SKM-1 treated with dmso at 0.1 percent for 144 hours (cell line): ENCODE data around the gene ADAM12.

Experiments
- DNase-seq: peaks from one replicate; lab custom pipeline; 2025; ENCODE audit not compliant: unreplicated experiment; lab: John Stamatoyannopoulos, UW

The ADAM12 gene

GRCh38 chr10:126242397-126243260 is 145.6 kb downstream of the ADAM12 start:
- DNase-seq = no peak

GRCh38 chr10:126240483-126240882 is 147.8 kb downstream of the ADAM12 start:
- no peak for DNase-seq

- DNase-seq = no peak
These were observed 148.4 kb downstream of the ADAM12 start for GRCh38 chr10:126239844-126240243.

DNA sequence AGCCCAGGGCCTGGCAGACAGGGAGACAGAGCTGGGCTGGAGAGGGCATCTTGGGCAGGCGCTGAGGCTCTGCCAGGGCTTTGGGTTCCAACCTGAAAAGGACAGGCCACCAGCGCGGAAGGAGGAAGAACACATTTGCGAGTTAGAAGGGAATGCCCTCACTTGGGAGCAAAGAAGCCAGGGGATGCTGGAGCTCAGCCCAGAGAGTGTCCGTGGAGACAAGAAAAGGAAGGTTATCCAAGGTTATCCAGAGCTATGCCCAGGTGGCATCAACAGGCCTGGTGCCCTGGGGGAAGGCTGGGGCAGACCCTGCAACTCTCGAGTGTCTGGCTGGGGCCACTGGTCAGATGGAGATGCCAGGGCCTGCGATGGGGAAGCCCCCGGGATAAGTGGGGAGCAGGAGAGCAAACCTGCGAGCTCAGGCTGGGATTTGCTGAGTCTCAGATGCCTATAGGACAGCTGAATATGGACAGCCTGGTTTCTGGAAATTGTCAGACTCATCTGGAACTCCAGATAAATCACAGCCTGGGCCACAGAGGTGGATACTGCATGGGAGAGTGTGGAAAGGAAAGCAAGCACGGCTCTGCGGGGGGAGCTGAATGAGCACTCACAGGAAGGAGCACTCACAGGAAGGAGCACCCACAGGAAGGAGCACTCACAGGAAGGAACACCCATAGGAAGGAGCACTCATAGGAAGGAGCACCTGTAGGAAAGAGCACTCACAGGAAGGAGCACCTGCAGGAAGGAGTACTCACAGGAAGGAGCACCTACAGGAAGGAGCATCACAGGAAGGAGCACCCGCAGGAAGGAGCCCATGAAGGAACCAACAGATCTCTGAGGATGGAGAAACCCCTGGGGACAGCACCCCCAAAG is 152.1 kb downstream of the ADAM12 start:
- DNase-seq = no peak

- no peak for DNase-seq
These were observed 152.9 kb downstream of the ADAM12 start for GRCh38 chr10:126235091-126235978.

GRCh38 chr10:126234630-126235029 is 153.6 kb downstream of the ADAM12 start:
- no peak for DNase-seq

DNA sequence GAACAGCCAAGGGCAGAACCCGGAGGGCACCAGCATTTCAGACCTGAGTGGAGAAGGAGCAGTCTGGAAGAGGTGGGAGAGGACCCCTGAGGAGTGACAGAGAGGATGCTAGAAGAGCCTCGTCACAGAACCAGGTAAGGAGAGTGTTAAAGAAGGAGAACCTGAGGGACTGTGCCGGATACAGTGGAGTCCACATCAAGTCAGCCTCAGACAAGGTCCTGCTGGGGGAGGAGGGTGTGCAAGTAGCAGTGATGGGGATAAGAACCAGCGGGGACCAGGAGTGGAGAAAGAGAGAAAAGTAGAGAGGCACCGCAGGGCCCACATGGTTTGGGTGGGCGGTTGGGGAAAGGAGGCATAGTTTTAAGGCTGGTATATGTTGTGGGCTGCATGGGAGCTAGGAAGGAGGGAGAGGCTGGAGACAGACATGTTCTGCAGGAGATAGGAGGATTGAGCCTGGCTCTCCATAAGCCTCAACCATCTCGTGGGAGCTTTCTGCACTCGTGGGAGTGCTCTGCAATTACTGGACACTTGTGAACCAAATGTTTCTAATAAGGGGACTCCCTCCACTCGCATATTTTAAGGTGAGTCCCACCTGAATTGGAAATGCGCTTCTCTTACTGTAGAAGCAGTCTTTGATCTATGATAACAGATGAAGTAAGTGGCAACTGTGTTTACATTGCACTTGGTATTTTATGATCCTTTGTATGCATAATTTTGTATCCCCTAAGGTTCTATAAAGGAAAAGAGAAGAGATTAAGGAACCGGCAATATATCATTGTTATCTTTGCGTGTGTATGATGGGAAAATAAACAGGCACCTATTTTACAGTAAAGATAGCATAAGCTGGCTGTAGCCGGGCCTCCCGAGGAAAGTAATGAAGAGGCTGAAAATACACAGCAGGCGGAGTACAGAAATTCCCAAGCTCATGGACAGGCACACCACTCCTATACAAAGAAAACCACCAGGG is 154.8 kb downstream of the ADAM12 start:
- no peak for DNase-seq

- DNase-seq = no peak
These were observed 157.7 kb downstream of the ADAM12 start for GRCh38 chr10:126230587-126230986.

DNA sequence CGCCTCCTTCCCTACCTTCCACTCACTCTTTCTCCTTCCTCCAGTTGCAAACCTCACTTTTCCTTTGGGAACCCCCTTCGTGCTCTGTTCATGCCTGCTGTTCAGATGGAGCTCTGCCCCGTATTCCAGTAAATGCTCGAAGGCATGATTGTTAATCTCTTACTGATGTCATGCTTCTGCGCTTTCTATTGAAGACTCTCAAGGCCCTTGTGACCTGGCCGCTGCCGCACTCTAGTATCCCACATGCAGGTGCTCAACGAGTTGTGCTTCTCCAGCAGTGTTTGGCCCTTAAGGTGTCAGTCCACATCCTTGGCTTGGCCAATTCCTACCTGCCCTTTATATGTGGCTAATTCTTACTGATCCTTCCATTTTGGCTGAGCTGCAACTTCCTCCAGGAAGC is 158.6 kb downstream of the ADAM12 start:
- no peak for DNase-seq

DNA sequence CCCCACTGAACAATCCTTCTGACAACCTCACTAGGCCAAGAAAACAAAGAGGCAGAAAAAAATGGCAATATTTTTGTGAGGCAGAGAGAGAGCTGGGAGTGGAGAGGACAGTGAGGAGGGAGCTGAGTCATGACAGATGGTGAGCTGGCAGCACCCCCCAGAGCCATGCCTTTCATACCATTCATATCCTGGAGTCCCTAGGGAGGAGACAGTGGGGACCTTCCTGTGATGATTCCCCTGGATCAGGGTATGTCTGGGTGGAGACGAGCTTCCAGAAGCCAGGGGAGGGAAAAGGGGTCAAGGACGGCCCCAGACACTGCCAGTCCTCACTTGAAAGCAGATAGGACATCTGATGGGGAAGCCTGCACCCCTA is 160.5 kb downstream of the ADAM12 start:
- DNase-seq = no peak

- DNase-seq = no peak
These were observed 161.1 kb downstream of the ADAM12 start for GRCh38 chr10:126226988-126227761.

DNA sequence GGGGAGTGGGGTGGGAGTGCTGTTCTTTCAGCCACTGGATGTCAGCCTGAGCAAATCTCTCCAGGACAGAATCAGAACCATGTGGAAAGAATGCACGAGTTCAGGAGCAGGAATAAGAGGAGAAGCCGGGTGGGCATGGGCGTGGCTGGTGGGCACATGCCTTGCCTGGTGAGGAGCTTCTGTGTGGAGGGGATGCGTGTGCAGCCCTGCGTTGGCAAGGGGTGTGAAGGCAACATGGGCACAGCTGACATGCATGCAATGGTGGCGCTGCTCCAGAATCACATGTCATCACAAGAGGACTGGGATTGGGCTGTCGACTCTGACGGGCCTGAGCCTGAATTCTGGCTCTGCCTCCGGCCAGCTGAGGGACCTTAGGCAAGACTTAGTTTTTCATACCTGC is 162.1 kb downstream of the ADAM12 start:
- DNase-seq = no peak

GRCh38 chr10:126225672-126226008 is 162.6 kb downstream of the ADAM12 start:
- DNase-seq = no peak

GRCh38 chr10:126224967-126225671 is 163.2 kb downstream of the ADAM12 start:
- DNase-seq = no peak

DNA sequence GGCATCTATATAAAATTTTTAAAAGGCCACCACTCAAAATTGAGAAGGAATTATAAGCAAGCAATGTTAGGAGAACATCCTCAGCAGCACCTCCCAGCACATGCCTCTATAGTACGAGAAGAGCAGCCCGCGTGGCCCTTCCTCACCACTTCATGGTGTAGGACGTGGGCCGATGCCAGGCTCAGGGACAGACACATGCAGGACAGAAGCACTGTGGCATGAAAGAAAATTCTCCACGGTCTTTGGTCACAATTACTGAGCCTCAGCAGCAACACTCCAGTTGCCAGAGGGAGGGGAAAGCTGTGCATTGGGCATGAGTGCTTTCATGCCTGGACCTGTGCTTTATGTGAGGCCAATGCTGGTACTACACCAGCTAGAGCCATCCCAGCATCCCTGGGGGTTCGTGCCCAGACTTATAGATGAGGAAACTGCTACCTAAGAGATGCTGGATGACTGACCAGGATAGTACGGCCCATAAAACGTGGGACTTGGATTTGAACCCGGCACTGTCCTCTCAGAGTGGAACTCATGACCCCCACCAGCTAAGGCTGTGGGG is 164.7 kb downstream of the ADAM12 start:
- no peak for DNase-seq

GRCh38 chr10:126222736-126223511 is 165.4 kb downstream of the ADAM12 start:
- DNase-seq = no peak

DNA sequence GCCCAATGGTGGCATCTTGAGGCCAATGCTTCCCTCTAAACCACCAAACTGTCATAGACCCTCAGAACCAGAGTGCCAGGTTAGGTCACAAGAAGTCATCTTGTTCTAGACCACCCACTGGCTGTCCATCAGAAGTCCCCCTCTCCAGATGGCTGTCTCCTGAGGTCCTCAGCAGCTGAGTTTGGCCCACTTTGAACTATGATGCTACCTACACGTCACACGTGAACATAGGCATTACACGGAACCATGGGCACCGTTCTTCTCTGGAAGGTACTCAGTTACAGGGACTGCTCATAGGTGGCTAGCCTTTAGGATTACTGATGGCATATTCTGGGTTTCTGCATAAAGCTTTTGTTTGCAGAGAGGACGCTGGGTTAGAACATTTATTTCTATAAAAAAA is 166.4 kb downstream of the ADAM12 start:
- no peak for DNase-seq
